CD8-positive, alpha-beta memory T cell (primary cell): ENCODE measurements around the gene PROX1. TPM values are rescaled to one million over a fixed set of nuclear protein-coding genes. Genes with fewer than 3 reads are reported as not detected.
A peak's percentile ranks its signal among the peaks of the same experiment; 100 is the strongest.

Experiments
- CTCF ChIA-PET: fragments of 350-600 bp; sonication (Branson Sonifier 250); formaldehyde crosslinking; loops from one replicate; lab custom pipeline; 2021; ENCODE audit warnings: antibody characterized with exemption; lab: Charles Lee
- POLR2A ChIA-PET: fragments of 350-600 bp; sonication (Branson Sonifier 250); formaldehyde crosslinking; loops from one replicate; lab custom pipeline; 2021; ENCODE audit warnings: antibody characterized with exemption; lab: Charles Lee
- DNase-seq, 5 donors: peaks; one replicate each; pipeline versions ENCODE4 v3.0.0 to v3.0.0-alpha.2; 2020 to 2022; ENCODE audit warnings: mixed read lengths in 1 of 5
- H3K27ac ChIP-seq: one replicate; pipeline ENCODE4 v1.7.0; 2013; ENCODE audit warnings: low read depth, mild to moderate bottlenecking, low read length, moderate library complexity
- H3K27me3 ChIP-seq: 2 replicates; pipeline ENCODE4 v1.7.0; 2013; ENCODE audit warnings: low read length, mild to moderate bottlenecking; ENCODE audit not compliant: insufficient read depth, poor library complexity, severe bottlenecking
- H3K36me3 ChIP-seq: 2 replicates; pipeline ENCODE4 v1.7.0; 2013; ENCODE audit warnings: mild to moderate bottlenecking, low read length, moderate library complexity; ENCODE audit not compliant: insufficient read depth
- H3K4me1 ChIP-seq: 2 replicates; pipeline ENCODE4 v1.7.0; 2013; ENCODE audit warnings: mild to moderate bottlenecking, low read length, moderate library complexity; ENCODE audit not compliant: insufficient read depth
- H3K4me3 ChIP-seq: 2 replicates; pipeline ENCODE4 v1.7.0; 2013; ENCODE audit warnings: mild to moderate bottlenecking, low read length
- H3K9me3 ChIP-seq: 2 replicates; pipeline ENCODE4 v1.7.0; 2013; ENCODE audit warnings: mild to moderate bottlenecking, low read length
- H3K27ac Mint-ChIP-seq, 8 donors: one replicate each; pipeline ENCODE4 v1.8.0; 2020 to 2021; ENCODE audit warnings: mixed read lengths in 8 of 8, mild to moderate bottlenecking in 6 of 8, inconsistent platforms in 3 of 8, moderate library complexity in 3 of 8
- H3K27me3 Mint-ChIP-seq, 2 donors: one replicate each; pipeline ENCODE4 v1.8.0; 2020 to 2021; ENCODE audit warnings: mixed read lengths in 2 of 2, mild to moderate bottlenecking in 1 of 2, moderate library complexity in 1 of 2
- H3K36me3 Mint-ChIP-seq, 3 donors: one replicate each; pipeline ENCODE4 v1.8.0; 2020 to 2021; ENCODE audit warnings: mixed read lengths in 3 of 3, inconsistent platforms in 1 of 3, mild to moderate bottlenecking in 1 of 3
- H3K4me1 Mint-ChIP-seq, 3 donors: one replicate each; pipeline ENCODE4 v1.8.0; 2020 to 2021; ENCODE audit warnings: mixed read lengths in 3 of 3, inconsistent platforms in 1 of 3, mild to moderate bottlenecking in 1 of 3
- H3K4me3 Mint-ChIP-seq, 7 donors: one replicate each; pipeline ENCODE4 v1.8.0; 2020 to 2021; ENCODE audit warnings: mixed read lengths in 7 of 7, mild to moderate bottlenecking in 6 of 7, moderate library complexity in 4 of 7, inconsistent platforms in 2 of 7
- H3K9me3 Mint-ChIP-seq, 5 donors: one replicate each; pipeline ENCODE4 v1.8.0; 2020 to 2022; ENCODE audit warnings: mixed read lengths in 5 of 5, mild to moderate bottlenecking in 3 of 5, moderate library complexity in 2 of 5, inconsistent platforms in 1 of 5
- polyA plus RNA-seq: library from polyadenylated mRNA; unstranded; fragments of 300-500 nt; fragmentation: Illumina TruSeq; gene quantifications from one replicate; pipeline ENCODE4 v1.2.3, GENCODE V29; 2021
- total RNA-seq, 2 experiments: library from RNA; stranded (reverse); gene quantifications; one replicate each; pipeline ENCODE4 v1.2.3, GENCODE V29; 2021

Gene PROX1
- total and polyA plus RNA-seq, 3 experiments from 2014 or later, result not detected

DNA sequence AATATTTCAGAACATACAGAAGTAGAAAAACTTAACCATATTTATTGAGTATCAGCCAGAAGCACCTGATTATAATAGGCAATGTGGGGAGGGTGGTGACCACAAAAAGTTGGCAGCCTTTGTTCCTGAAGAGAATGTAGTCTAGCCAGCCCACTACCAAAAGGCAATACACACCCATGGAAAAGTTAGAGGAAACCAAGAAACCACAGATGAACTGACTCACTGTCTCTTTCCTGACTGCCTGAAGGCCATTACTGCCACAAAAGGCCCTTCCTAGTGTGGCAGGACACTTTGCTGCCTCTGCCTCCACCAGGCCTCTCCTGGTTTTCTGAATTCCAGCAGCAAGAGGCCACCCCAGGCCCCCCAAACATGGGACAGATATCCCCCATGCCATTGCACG is 14.6 kb upstream of the PROX1 start:
- Histone ChIP-seq H3K4me3 (no peak overlapping the region), H3K27me3 (no peaks in the 10 kb centered on the region), H3K36me3 (no peaks in the 10 kb centered on the region), H3K9me3 (no peaks in the 10 kb centered on the region), H3K4me1 (no peaks in the 10 kb centered on the region), H3K27ac (no peak overlapping the region)
- no peak overlapping the region for H3K4me3 Mint-ChIP-seq
- ChIA-PET POLR2A (no interaction called here), CTCF (no interaction called here)
- H3K27me3 Mint-ChIP-seq, result peaks cover 13 to 18% of the 10 kb centered on the region in 2 donors
- no peak overlapping the region for H3K27ac Mint-ChIP-seq
- H3K4me1 Mint-ChIP-seq, result no peaks in the 10 kb centered on the region
- no peaks in the 10 kb centered on the region for H3K36me3 Mint-ChIP-seq
- DNase-seq, result no peak
- peaks cover 0 to 8% (median 0%) of the 10 kb centered on the region in 5 donors for H3K9me3 Mint-ChIP-seq

DNA sequence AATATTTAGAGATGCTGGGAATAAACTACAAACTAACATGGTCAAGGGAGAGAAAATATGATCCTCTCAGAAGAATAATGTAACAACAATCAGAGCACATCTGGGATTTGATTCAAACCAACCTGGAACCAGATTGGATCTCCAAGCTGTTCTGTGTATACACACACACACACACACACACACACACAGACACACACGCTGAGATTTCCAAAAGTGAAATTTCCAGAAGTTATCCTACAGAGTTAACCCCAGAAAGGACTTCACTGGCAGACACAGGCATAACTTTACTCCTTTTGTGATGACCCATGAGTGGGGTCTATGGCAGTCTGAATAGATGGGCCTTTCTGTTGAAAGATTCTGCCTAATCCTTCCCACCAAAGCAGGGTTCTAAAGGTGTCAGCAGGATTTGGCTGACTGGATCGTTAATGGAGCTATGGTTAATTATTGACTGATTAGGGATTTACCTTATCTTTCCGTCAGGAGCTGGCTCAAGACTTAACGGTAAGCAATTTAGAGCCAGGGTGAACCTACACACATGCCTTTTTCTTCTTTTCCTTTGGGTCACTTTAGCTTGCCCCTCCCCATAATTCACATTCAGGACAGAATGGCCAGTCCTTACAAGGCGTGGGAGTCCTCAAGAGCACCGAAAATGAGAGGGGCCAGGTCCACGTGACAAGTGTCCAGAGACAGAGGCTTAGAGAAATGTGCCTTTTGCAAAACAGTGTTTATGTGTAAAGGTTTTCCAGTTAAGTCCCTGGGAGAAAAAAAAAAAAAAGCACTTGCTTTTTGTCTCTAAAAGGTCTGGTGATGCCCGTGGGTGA is 10.9 kb upstream of the PROX1 start:
- peaks cover 0 to 27% (median 2%) of the 10 kb centered on the region in 5 donors for H3K9me3 Mint-ChIP-seq
- H3K4me1 Mint-ChIP-seq, result no peaks in the 10 kb centered on the region
- Histone ChIP-seq H3K9me3 (no peaks in the 10 kb centered on the region), H3K4me1 (no peaks in the 10 kb centered on the region), H3K27me3 (peaks cover 25% of the 10 kb centered on the region), H3K4me3 (no peak overlapping the region), H3K36me3 (no peaks in the 10 kb centered on the region), H3K27ac (no peak overlapping the region)
- no peak for DNase-seq
- POLR2A ChIA-PET, result no interaction called here
- H3K27ac Mint-ChIP-seq, result no peak overlapping the region
- no peaks in the 10 kb centered on the region for H3K36me3 Mint-ChIP-seq
- peaks cover 36 to 42% of the 10 kb centered on the region in 2 donors for H3K27me3 Mint-ChIP-seq
- CTCF ChIA-PET, result no interaction called here
- H3K4me3 Mint-ChIP-seq, result peak overlapping the region in 1 of 7 donors; percentile 52

DNA sequence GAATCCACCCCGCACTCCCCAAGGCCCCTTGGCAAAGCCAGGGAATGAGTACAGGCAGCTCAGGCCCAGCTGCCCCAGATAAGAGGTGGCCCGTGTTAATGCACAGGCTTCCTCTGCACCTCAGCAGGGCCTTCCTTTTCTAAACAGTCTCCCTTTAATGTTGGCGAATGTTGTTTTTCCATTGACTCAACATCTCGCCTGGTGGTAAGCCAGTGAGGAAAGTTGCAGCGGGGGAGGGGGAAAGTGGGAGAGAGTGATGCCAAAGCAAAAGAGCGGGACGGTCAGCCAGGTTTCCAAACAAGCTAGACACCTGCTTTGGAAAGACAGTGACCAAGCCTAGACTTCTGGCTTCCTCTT is 10.3 kb upstream of the PROX1 start:
- CTCF ChIA-PET, result no interaction called here

DNA sequence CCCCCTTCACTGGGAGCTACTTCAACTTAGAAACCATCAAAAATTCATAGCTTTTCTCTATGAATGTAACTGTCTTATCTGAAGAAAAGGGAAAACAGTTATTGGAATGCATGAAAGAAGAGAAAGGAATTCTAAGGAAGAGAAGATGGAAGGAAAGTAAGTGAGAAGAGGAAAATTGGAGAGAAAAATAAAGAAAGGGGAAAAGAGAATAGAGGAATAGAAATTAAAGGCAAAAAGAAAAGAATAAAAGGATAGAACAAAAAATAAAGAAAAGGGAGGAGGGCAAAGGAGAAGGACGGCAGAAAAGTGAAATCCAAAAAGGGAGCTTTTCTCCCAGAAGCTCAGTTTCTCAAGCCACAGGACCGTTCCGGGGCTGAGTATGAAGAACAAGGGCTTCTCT is 9.9 kb upstream of the PROX1 start:
- Histone ChIP-seq H3K9me3 (no peaks in the 10 kb centered on the region), H3K27me3 (peaks cover 25% of the 10 kb centered on the region), H3K36me3 (no peaks in the 10 kb centered on the region), H3K4me3 (no peak overlapping the region), H3K4me1 (no peaks in the 10 kb centered on the region), H3K27ac (no peak overlapping the region)
- H3K4me1 Mint-ChIP-seq, result no peaks in the 10 kb centered on the region
- H3K4me3 Mint-ChIP-seq, result no peak overlapping the region
- no peaks in the 10 kb centered on the region for H3K36me3 Mint-ChIP-seq
- no peak for DNase-seq
- ChIA-PET POLR2A (no interaction called here), CTCF (no interaction called here)
- peaks cover 0 to 32% (median 7%) of the 10 kb centered on the region in 5 donors for H3K9me3 Mint-ChIP-seq
- H3K27me3 Mint-ChIP-seq, result peaks cover 42 to 49% of the 10 kb centered on the region in 2 donors
- H3K27ac Mint-ChIP-seq, result no peak overlapping the region

More for the DNA sequence above, 10.3 kb upstream of the PROX1 start:
- Mint-ChIP-seq H3K36me3 (no peaks in the 10 kb centered on the region), H3K27me3 (peaks cover 42 to 48% of the 10 kb centered on the region in 2 donors), H3K4me3 (no peak overlapping the region), H3K4me1 (no peaks in the 10 kb centered on the region), H3K9me3 (peaks cover 0 to 32% (median 7%) of the 10 kb centered on the region in 5 donors), H3K27ac (peak overlapping the region in 1 of 8 donors; percentile 35)
- no peak overlapping the region for H3K4me3 ChIP-seq
- no peak for DNase-seq
- no peak overlapping the region for H3K27ac ChIP-seq
- no peaks in the 10 kb centered on the region for H3K9me3 ChIP-seq
- POLR2A ChIA-PET, result no interaction called here
- peaks cover 25% of the 10 kb centered on the region for H3K27me3 ChIP-seq
- no peaks in the 10 kb centered on the region for H3K4me1 ChIP-seq
- no peaks in the 10 kb centered on the region for H3K36me3 ChIP-seq

DNA sequence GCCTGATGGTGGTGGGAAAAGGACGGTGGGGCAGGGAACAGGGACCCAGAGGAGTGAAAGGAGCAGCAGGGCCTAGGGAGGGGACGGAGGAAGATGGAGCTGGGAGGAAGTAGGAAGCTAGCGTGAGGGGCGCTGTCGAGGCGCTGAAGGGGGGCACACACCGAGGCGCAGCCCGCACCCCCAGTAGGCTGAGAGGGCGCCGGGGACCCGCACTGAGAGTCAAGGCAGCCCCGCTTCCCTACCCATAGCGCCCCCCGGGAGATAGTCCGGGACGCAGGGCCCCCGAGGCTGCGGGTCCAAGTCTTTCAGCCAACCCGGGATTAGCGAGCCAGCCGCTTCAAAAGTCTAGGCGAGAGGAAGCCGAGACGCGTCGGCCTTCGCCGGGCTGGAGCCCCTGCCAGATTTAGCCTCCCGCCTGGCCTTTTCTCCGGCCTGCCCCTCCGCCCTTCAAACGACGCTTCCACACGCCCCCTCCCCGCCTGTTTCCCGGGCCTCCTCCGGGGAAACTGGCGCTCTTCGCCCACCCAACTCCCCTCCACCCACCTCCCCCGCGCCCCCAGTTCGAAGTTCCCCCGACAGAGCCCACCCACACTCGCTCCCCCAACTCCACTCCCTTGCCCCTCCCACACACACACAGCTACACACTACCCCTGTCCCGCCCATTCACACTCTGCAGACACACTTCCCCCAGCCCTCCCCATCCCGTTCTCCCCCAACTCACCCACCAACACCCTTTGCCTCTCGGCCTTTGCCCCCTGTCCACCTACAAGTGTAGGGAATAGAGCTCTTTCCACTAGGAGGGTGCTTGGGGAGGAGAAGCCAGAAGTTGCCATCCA is 7.8 kb upstream of the PROX1 start:
- no peak for DNase-seq
- Histone ChIP-seq H3K4me3 (no peak overlapping the region), H3K27ac (no peak overlapping the region), H3K27me3 (peaks cover 43% of the 10 kb centered on the region), H3K9me3 (no peaks in the 10 kb centered on the region), H3K36me3 (no peaks in the 10 kb centered on the region), H3K4me1 (no peaks in the 10 kb centered on the region)
- peaks cover 0 to 5% (median 4%) of the 10 kb centered on the region in 3 donors for H3K4me1 Mint-ChIP-seq
- H3K4me3 Mint-ChIP-seq, result no peak overlapping the region
- CTCF ChIA-PET, result no interaction called here
- no peaks in the 10 kb centered on the region for H3K36me3 Mint-ChIP-seq
- peaks cover 0 to 32% (median 11%) of the 10 kb centered on the region in 5 donors for H3K9me3 Mint-ChIP-seq
- peak overlapping the region in 1 of 8 donors; percentile 10 for H3K27ac Mint-ChIP-seq
- POLR2A ChIA-PET, result no interaction called here
- H3K27me3 Mint-ChIP-seq, result peaks cover 58 to 68% of the 10 kb centered on the region in 2 donors

DNA sequence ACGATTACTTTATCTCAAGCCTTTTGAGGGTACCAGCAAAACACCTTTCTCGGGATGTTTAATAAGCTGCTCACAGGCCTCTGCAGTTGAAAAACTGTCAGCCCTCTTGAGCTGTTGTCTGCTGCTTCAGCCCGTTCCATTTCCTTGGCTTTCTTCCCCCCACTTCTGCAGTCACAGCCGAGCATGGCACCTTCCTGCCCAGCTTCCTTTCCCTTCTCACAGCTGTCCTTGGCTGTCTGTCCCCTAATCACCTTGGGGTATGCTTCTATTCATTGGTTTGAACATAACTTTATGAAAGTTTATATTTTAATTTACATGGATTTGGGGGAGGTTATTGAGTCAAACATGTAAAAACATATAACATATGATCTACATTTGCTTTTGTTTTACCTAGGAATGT is 6.9 kb upstream of the PROX1 start:
- Mint-ChIP-seq H3K9me3 (peaks cover 0 to 34% (median 14%) of the 10 kb centered on the region in 5 donors), H3K36me3 (no peaks in the 10 kb centered on the region), H3K4me3 (no peak overlapping the region), H3K27me3 (peaks cover 64 to 70% of the 10 kb centered on the region in 2 donors), H3K27ac (peak overlapping the region in 1 of 8 donors; percentile 75), H3K4me1 (peaks cover 2 to 9% (median 7%) of the 10 kb centered on the region in 3 donors)
- Histone ChIP-seq H3K9me3 (no peaks in the 10 kb centered on the region), H3K27ac (no peak overlapping the region), H3K36me3 (no peaks in the 10 kb centered on the region), H3K4me1 (no peaks in the 10 kb centered on the region), H3K4me3 (no peak overlapping the region), H3K27me3 (peaks cover 46% of the 10 kb centered on the region)
- ChIA-PET POLR2A (no interaction called here), CTCF (no interaction called here)
- DNase-seq, result no peak

DNA sequence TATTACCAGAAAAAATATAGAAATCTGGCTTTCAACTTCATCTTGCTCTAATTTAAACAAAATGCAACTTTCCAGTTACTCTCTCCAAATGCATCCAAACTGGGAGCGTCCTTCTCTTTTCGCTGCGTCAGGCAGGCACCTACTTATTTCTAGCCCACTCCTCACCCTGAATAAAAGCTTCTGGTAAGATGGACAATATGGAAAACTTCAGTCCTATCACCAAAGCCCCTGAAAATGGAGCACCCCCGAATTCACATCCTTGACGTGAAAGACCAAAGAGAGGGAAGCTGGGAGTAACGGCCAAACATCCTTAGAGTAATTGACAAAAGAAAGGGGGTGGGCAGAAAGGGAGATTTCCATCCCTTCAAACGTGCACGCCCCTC is 5.5 kb upstream of the PROX1 start:
- Mint-ChIP-seq H3K27me3 (peaks cover 70 to 80% of the 10 kb centered on the region in 2 donors), H3K4me1 (peaks cover 7 to 23% (median 20%) of the 10 kb centered on the region in 3 donors), H3K4me3 (no peak overlapping the region), H3K9me3 (peaks cover 0 to 41% (median 16%) of the 10 kb centered on the region in 5 donors), H3K27ac (peak overlapping the region in 1 of 8 donors; percentile 32), H3K36me3 (no peaks in the 10 kb centered on the region)
- peaks cover 54% of the 10 kb centered on the region for H3K27me3 ChIP-seq
- no peaks in the 10 kb centered on the region for H3K36me3 ChIP-seq
- ChIA-PET POLR2A (no interaction called here), CTCF (no interaction called here)
- no peak overlapping the region for H3K4me3 ChIP-seq
- DNase-seq, result no peak
- H3K27ac ChIP-seq, result no peak overlapping the region
- H3K4me1 ChIP-seq, result peaks cover 5% of the 10 kb centered on the region
- no peaks in the 10 kb centered on the region for H3K9me3 ChIP-seq
